Breast epithelium (tissue), 4 donors: ENCODE results near the gene TNNT2. TPM values are rescaled to one million over a fixed set of nuclear protein-coding genes. Genes with fewer than 3 reads are reported as not detected.

Experiments used
- DNase-seq, 2 donors: peaks; one replicate each; pipeline ENCODE4 v3.0.0-alpha.2; 2019; ENCODE audit warnings: low spot score in 2 of 2
- H3K27ac ChIP-seq, 2 donors: fragments of 200-600 bp; sonication (generic) in 1 of 2; one replicate each; pipeline ENCODE4 v1.5.1; 2016 to 2019; ENCODE audit warnings: mild to moderate bottlenecking in 1 of 2
- H3K27me3 ChIP-seq, 2 donors: fragments of 200-600 bp; sonication (generic) in 1 of 2; one replicate each; pipeline versions ENCODE4 v1.5.1 to v1.6.0; 2017 to 2019; ENCODE audit warnings: control low read depth in 1 of 2, mild to moderate bottlenecking in 1 of 2
- H3K36me3 ChIP-seq: fragments of 200-600 bp; one replicate; pipeline ENCODE4 v1.5.1; 2019
- H3K4me1 ChIP-seq, 2 donors: fragments of 200-600 bp; sonication (generic); one replicate each; pipeline ENCODE4 v1.5.1; 2016 to 2019; ENCODE audit warnings: control low read depth in 1 of 2
- H3K4me3 ChIP-seq, 3 donors: fragments of 200-600 bp; sonication (generic); 1 replicate in 2 of 3; 2 replicates in 1 of 3; pipeline ENCODE4 v1.5.1; 2016 to 2019; ENCODE audit warnings: mild to moderate bottlenecking in 3 of 3, moderate library complexity in 2 of 3
- H3K9me3 ChIP-seq, 2 donors: fragments of 200-600 bp; sonication (generic) in 1 of 2; one replicate each; pipeline ENCODE4 v1.5.1; 2016 to 2019; ENCODE audit warnings: control low read depth in 1 of 2
- CTCF ChIP-seq, 3 donors: fragments of 450-650 bp; IDR thresholded peaks; one replicate each; pipeline ENCODE4 v1.5.1; 2016 to 2017; ENCODE audit warnings: antibody characterized with exemption in 3 of 3, mild to moderate bottlenecking in 3 of 3, moderate library complexity in 3 of 3
- POLR2A ChIP-seq: fragments of 450-650 bp; IDR thresholded peaks from one replicate; pipeline ENCODE4 v1.6.1; 2016; ENCODE audit warnings: antibody characterized with exemption, mild to moderate bottlenecking, moderate library complexity
- POLR2AphosphoS5 ChIP-seq, 3 donors: sonication (generic); formaldehyde crosslinking; IDR thresholded peaks; one replicate each; pipeline ENCODE4 v1.6.1; 2017; ENCODE audit warnings: antibody characterized with exemption in 3 of 3
- intact Hi-C: fragments of 100-400 bp; cut with DNase I; formaldehyde crosslinking; loops from one replicate; pipeline ENCODE4 v1.15.1; 2023; ENCODE audit warnings: low total_unique reads
- total RNA-seq, 3 donors: library from RNA; depleted of rRNA; stranded (reverse); fragments of >200 nt; gene quantifications; one replicate each; pipeline ENCODE4 v1.1.0, GENCODE V29; 2016

Gene TNNT2
- total RNA-seq, 3 donors from 2014 or later, result 1.3 to 2.6 TPM; not detected in 1

DNA sequence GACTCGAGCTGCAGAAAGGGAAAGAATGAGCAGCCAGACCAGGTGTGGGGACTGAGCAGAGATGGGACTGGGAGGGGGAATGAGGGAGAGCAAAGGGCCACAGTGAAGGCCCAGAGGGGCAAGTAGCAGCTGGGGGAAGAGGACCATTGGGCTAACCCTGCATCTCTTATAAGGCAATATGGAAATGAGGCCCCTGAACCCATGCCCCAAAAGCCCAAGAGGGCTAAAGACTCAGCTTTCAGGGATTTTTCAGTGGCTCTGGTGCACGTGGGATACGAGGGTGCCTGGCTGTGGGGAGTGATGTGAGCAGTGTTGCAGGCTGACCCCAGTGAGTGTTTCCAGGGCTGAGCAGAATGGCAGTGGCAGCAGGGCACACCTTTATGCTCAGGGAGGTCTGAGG is 44.5 kb upstream of the TNNT2 start:
- Histone ChIP-seq H3K27me3 (no peaks in the 10 kb centered on the region), H3K36me3 (no peaks in the 10 kb centered on the region), H3K9me3 (no peaks in the 10 kb centered on the region), H3K4me3 (no peak overlapping the region), H3K27ac (no peak overlapping the region), H3K4me1 (no peaks in the 10 kb centered on the region)
- TF ChIP-seq CTCF (IDR thresholded peaks at IDR 0.05) (no peak), POLR2AphosphoS5 (IDR thresholded peaks at IDR 0.05) (no peak), POLR2A (no peak)
- intact Hi-C loops, result no loop called here
- no peak for DNase-seq

- Histone ChIP-seq H3K27ac (no peak overlapping the region), H3K36me3 (no peaks in the 10 kb centered on the region), H3K9me3 (no peaks in the 10 kb centered on the region), H3K4me1 (no peaks in the 10 kb centered on the region), H3K27me3 (no peaks in the 10 kb centered on the region), H3K4me3 (no peak overlapping the region)
- no peak for DNase-seq
- TF ChIP-seq CTCF (IDR thresholded peaks at IDR 0.05) (no peak), POLR2A (no peak), POLR2AphosphoS5 (IDR thresholded peaks at IDR 0.05) (no peak)
- intact Hi-C loops, result no loop called here
Measured at GRCh38 chr1:201421041-201421440, 43.6 kb upstream of the TNNT2 start.

GRCh38 chr1:201420608-201421002 is 43.1 kb upstream of the TNNT2 start:
- Histone ChIP-seq H3K36me3 (no peaks in the 10 kb centered on the region), H3K9me3 (no peaks in the 10 kb centered on the region), H3K27me3 (no peaks in the 10 kb centered on the region), H3K27ac (no peak overlapping the region), H3K4me3 (no peak overlapping the region), H3K4me1 (no peaks in the 10 kb centered on the region)
- DNase-seq, result no peak
- TF ChIP-seq POLR2A (no peak), CTCF (IDR thresholded peaks at IDR 0.05) (no peak), POLR2AphosphoS5 (IDR thresholded peaks at IDR 0.05) (no peak)
- intact Hi-C loops, result no loop called here

DNA sequence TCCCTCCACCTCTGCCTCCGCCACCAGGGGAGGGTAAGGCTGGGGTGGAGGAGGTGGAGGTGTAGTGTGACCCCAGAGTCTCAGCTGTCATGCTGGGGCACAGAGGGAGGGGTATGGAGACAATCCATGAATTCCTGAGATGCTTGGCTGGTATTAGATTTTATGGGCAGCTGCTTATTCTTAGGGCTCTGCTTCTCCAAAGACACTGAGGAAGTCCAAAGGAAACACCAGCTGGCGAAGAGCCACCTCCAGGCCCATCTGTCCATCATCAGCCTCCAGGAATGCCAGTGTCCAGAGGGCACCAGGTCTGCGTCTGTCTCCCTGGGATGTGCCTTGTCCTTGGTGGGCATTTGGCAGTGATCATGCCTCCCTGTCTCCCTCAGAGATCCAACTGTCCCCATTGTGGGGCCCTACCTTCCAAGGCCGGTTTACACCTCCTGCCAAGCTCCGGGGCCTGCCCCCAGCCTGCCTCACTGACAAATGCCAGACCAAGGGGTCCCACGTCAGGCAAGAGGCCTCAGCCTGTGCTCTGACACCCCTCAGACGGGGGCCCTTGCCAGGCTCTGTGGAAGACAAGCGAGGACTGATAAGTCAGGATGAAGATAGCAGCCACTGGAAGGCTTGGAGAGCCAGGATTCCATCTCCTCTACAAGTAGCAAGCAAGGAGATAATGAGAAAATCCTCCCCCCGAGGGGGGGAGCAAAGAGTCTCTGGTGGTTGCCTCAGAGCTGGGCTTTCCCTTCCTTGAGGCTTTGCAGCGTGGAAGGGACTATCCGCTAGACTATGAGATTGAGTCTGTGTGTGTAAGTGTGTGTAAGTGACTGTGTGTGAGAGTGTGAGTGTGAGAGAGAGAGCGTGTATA is 42.5 kb upstream of the TNNT2 start:
- no peaks in the 10 kb centered on the region for H3K27me3 ChIP-seq
- intact Hi-C loops, result no loop called here
- no peaks in the 10 kb centered on the region for H3K4me1 ChIP-seq
- no peak overlapping the region for H3K27ac ChIP-seq
- H3K4me3 ChIP-seq, result no peak overlapping the region
- TF ChIP-seq CTCF (IDR thresholded peaks at IDR 0.05) (no peak), POLR2AphosphoS5 (IDR thresholded peaks at IDR 0.05) (no peak), POLR2A (no peak)
- H3K9me3 ChIP-seq, result peaks cover 0 to 4% of the 10 kb centered on the region in 2 donors
- no peak for DNase-seq
- H3K36me3 ChIP-seq, result no peaks in the 10 kb centered on the region

DNA sequence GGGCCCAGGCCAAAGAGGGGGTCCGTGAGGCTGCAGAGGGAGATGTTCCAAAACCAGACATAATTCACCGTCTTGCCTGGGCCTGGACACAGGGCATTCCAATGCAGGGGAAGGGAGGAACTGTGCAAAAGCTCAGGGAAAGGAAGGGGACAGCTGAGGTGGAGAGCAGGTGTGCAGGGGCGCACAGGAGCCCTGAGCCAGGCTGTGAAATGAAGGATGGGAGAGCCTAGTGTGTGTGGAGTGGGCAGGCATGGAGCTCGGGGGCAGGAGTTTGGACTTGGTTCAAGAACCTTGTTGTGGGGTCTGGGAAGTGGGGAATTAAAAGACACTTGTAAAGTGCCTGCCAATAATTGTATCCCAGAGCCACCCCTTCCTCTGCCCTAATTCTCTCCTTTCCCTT is 41.8 kb upstream of the TNNT2 start:
- H3K36me3 ChIP-seq, result no peaks in the 10 kb centered on the region
- intact Hi-C loops, result no loop called here
- no peak overlapping the region for H3K4me3 ChIP-seq
- H3K4me1 ChIP-seq, result no peaks in the 10 kb centered on the region
- TF ChIP-seq CTCF (IDR thresholded peaks at IDR 0.05) (no peak), POLR2A (no peak), POLR2AphosphoS5 (IDR thresholded peaks at IDR 0.05) (no peak)
- DNase-seq, result no peak
- no peak overlapping the region for H3K27ac ChIP-seq
- H3K9me3 ChIP-seq, result peaks cover 0 to 4% of the 10 kb centered on the region in 2 donors
- no peaks in the 10 kb centered on the region for H3K27me3 ChIP-seq
